Mesothelial cell of epicardium (in vitro differentiated cells): Measurements from ENCODE around the gene EGFL6. TPM values are rescaled to one million over a fixed set of nuclear protein-coding genes. Genes with fewer than 3 reads are reported as not detected.
A peak's percentile ranks its signal among the peaks of the same experiment; 100 is the strongest.
"Not testable (repeated sequence)": the region's sequence is repeated elsewhere in the genome, so short reads cannot be mapped to it uniquely, and the experiment has no call there.

ENCODE experiments used
- DNase-seq, 2 experiments: peaks; one replicate each; pipeline ENCODE4 v3.0.0; 2021; ENCODE audit warnings: low spot score in 2 of 2; ENCODE audit not compliant: unreplicated experiment in 2 of 2
- H3K27ac Mint-ChIP-seq: 2 replicates; pipeline ENCODE4 v1.8.0; 2021; ENCODE audit warnings: mixed read lengths
- H3K27me3 Mint-ChIP-seq: 2 replicates; pipeline ENCODE4 v1.8.0; 2021; ENCODE audit warnings: low read depth, mixed read lengths
- H3K36me3 Mint-ChIP-seq: 2 replicates; pipeline ENCODE4 v1.8.0; 2021; ENCODE audit warnings: mixed read lengths
- H3K4me1 Mint-ChIP-seq: 2 replicates; pipeline ENCODE4 v1.8.0; 2021; ENCODE audit warnings: mixed read lengths
- H3K4me3 Mint-ChIP-seq: 2 replicates; pipeline ENCODE4 v1.8.0; 2021; ENCODE audit warnings: mild to moderate bottlenecking, moderate library complexity, mixed read lengths
- H3K9me3 Mint-ChIP-seq: 2 replicates; pipeline ENCODE4 v1.8.0; 2021; ENCODE audit warnings: mixed read lengths
- total RNA-seq: library from RNA; stranded (reverse); gene quantifications from 3 replicates; pipeline ENCODE4 v1.2.1, GENCODE V29; 2021
- TF ChIP-seq, protein P1 (sequence below): fragments of 200-600 bp; sonication (generic); IDR thresholded peaks from one replicate; pipeline ENCODE4 v1.5.0; 2021; ENCODE audit warnings: antibody characterized with exemption; ENCODE audit not compliant: unreplicated experiment

Gene EGFL6
- total RNA-seq, 1 donor from 2014 or later = 12.3 TPM

DNA sequence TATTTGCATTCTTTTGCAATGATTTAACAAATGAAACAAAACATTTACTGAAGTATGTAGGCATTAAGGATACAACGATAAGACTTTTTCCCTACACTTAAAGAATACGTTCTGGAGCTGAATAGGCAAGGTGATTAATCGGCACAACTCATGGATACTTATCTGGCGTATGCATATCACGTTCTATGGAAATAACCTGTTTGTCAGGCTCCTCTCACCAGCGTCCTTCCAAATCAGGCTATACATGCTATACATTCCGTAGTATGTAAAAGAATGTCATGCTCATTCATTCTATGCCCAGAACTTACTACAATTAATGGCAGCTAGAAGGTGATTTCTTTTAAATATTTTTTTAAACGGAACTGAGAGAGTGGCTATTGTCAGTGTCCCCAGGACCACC is 57.9 kb downstream of the EGFL6 start:
- Mint-ChIP-seq H3K36me3 (peaks cover 2% of the 10 kb centered on the region), H3K27me3 (no peaks in the 10 kb centered on the region), H3K27ac (peak overlapping the region; percentile 39), H3K4me3 (no peak overlapping the region), H3K4me1 (peaks cover 3% of the 10 kb centered on the region), H3K9me3 (peaks cover 48% of the 10 kb centered on the region)
- no peak for DNase-seq
- TF ChIP-seq, protein P1, sequence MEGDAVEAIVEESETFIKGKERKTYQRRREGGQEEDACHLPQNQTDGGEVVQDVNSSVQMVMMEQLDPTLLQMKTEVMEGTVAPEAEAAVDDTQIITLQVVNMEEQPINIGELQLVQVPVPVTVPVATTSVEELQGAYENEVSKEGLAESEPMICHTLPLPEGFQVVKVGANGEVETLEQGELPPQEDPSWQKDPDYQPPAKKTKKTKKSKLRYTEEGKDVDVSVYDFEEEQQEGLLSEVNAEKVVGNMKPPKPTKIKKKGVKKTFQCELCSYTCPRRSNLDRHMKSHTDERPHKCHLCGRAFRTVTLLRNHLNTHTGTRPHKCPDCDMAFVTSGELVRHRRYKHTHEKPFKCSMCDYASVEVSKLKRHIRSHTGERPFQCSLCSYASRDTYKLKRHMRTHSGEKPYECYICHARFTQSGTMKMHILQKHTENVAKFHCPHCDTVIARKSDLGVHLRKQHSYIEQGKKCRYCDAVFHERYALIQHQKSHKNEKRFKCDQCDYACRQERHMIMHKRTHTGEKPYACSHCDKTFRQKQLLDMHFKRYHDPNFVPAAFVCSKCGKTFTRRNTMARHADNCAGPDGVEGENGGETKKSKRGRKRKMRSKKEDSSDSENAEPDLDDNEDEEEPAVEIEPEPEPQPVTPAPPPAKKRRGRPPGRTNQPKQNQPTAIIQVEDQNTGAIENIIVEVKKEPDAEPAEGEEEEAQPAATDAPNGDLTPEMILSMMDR = no peak

DNA sequence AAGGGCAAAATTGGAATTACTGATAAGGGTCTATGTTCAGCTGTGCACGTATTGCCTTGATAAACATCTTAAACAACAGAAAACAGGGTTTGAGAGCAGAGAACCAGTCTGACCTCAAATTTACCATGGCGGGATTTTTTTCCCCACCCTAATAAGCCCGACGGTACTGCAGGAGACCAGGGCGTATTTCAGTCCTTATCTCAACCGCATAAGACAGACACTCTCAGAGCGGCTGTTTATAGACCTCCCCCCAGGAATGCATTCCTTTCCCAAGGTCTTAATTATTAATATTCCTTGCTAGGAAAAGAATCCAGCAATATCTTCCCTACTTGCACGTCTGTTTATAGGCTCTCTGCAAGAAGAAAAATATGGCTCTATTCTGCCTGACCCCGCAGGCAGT is 67.8 kb downstream of the EGFL6 start:
- peaks cover 46% of the 10 kb centered on the region for H3K9me3 Mint-ChIP-seq
- H3K4me1 Mint-ChIP-seq, H3K4me3 Mint-ChIP-seq, H3K27ac Mint-ChIP-seq, H3K36me3 Mint-ChIP-seq, DNase-seq, H3K27me3 Mint-ChIP-seq: not testable (repeated sequence)

DNA sequence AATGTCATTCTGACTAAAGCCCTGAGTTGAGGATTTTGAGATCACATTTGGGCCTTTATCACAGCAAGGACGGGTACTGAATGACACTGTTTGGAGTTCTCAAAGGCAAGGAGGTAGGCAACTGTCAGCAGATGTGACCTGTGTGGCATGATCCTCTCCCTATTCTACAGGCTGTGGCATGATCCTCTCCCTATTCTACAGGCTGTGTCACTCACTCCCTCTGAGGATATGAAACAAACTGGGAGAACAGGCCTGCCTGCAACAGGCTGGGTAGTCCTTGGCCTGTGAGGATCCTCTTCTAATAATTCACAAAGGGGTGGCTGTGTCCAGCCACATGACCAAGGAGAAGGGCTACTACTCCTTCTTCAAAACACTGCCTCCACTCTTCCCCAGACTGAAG is 68.6 kb downstream of the EGFL6 start:
- Mint-ChIP-seq H3K27me3 (no peaks in the 10 kb centered on the region), H3K4me1 (no peaks in the 10 kb centered on the region), H3K4me3 (no peak overlapping the region), H3K36me3 (peaks cover 4% of the 10 kb centered on the region), H3K9me3 (peaks cover 41% of the 10 kb centered on the region), H3K27ac (no peak overlapping the region)
- TF ChIP-seq, protein P1 = no peak
- DNase-seq = no peak

DNA sequence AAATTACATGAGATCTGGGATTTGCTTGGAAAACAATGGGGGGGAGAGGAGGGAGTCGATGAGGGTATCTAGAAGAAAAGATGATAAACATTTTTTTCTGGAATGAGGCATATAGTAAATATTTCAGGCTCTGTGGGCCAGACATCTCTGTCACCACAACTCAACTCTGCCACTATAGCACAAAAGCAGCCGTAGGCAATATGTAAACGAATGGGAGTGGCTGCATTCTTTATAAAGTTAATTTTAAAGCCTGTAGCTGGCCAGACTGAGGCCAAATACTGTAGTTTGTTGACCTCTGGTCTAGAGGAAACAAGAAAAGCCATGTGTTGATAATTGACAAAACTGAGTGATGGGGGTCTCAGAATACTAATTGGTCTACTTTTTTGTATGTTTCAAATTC is 69.4 kb downstream of the EGFL6 start:
- H3K9me3 Mint-ChIP-seq = peaks cover 37% of the 10 kb centered on the region

DNA sequence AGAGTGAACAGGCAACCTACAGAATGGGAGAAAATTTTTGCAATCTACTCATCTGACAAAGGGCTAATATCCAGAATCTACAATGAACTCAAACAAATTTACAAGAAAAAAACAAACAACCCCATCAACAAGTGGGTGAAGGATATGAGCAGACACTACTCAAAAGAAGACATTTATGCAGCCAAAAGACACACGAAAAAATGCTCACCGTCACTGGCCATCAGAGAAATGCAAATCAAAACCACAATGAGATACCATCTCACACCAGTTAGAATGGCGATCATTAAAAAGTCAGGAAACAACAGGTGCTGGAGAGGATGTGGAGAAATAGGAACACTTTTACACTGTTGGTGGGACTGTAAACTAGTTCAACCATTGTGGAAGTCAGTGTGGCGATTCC is 72.3 kb downstream of the EGFL6 start:
- H3K27me3 Mint-ChIP-seq, H3K36me3 Mint-ChIP-seq, DNase-seq, H3K27ac Mint-ChIP-seq, H3K4me1 Mint-ChIP-seq, H3K4me3 Mint-ChIP-seq: not testable (repeated sequence)
- peaks cover 27% of the 10 kb centered on the region for H3K9me3 Mint-ChIP-seq

More for the DNA sequence above, 69.4 kb downstream of the EGFL6 start:
- H3K4me3 Mint-ChIP-seq = no peak overlapping the region
- no peak overlapping the region for H3K27ac Mint-ChIP-seq
- TF ChIP-seq, protein P1 = no peak
- no peaks in the 10 kb centered on the region for H3K27me3 Mint-ChIP-seq
- no peaks in the 10 kb centered on the region for H3K4me1 Mint-ChIP-seq
- peaks cover 4% of the 10 kb centered on the region for H3K36me3 Mint-ChIP-seq
- no peak for DNase-seq

DNA sequence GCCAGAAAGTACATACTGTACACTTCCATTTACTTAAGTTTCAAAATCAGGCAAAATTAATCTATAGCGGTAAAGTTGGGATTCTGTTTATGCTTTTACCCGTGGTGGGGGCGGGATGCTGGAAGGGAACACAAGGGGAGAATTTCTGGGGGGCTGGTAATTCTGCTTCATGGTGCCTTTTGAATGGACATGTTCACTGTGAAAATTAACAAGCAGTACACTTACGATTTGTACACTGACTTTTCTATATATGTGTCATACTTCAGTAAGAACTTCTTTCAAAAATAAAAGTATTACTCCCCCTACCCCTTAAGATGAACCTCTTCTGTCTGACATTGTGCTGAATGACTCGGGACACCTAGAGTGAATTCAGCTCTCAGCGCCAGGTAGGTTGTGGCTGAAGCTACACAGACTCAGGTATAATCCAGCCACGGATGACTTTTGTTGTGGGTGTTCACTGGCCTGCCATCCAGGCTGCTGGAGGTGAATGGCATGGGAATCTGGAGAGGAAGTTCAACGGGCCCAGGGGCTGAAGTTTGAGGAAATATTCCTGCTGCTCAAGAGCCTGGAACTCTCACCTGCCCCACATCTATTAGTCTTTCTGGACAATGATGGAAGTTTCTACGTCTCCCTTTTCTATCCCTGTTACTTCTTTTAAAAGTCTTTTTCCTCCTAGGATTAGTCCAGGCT is 76.2 kb downstream of the EGFL6 start:
- Mint-ChIP-seq H3K27me3 (no peaks in the 10 kb centered on the region), H3K27ac (no peak overlapping the region), H3K4me3 (no peak overlapping the region), H3K4me1 (peaks cover 20% of the 10 kb centered on the region), H3K9me3 (peaks cover 7% of the 10 kb centered on the region), H3K36me3 (no peaks in the 10 kb centered on the region)
- no peak for DNase-seq
- TF ChIP-seq, protein P1 = no peak

DNA sequence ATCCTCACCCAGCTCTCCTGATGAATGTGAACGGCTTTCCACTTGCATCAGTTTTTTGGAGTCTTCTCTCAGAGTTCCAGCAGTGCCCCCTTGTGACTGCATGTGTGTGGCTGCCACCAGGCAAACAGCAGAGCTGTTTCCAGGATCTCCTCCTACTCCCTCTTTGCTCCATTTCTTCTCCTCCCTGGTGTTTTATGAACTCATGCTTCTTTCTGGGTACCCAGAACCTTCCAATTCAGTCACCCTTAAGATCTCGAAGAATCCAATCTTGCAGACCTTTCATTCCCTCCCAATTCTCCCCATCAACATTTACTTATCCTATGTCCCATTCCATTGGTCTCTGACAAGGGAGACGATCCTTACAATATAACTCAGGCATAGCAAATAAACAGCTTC is 76.8 kb downstream of the EGFL6 start:
- DNase-seq = peak; percentile 23 to 49
- TF ChIP-seq, protein P1 = no peak
- Mint-ChIP-seq H3K4me3 (no peak overlapping the region), H3K4me1 (peaks cover 20% of the 10 kb centered on the region), H3K9me3 (peaks cover 7% of the 10 kb centered on the region), H3K27me3 (no peaks in the 10 kb centered on the region), H3K36me3 (no peaks in the 10 kb centered on the region), H3K27ac (peak overlapping the region; percentile 10)
